ENCODE data around the gene CCSER1.

GRCh38 chr4:91502365-91502764, 1375.2 kb downstream of the CCSER1 start:
- TF ChIP-seq POLR2A (IDR thresholded peaks at IDR 0.05; ENCODE audit: low read depth, low read length) (no peak), POLR2AphosphoS5 (IDR thresholded peaks at IDR 0.05; ENCODE audit: low read depth, low read length) (no peak), TAF1 (IDR thresholded peaks at IDR 0.05; ENCODE audit: borderline replicate concordance, low read depth, low read length) (no peak)
